ENCODE results near the gene RPL3.

Gene RPL3

GRCh38 chr22:39265143-39265886 is 54.1 kb downstream of the RPL3 start:
- Histone ChIP-seq H3K9ac (ENCODE audit: insufficient read length, low read depth) (no peak overlapping the region), H3K4me1 (ENCODE audit: insufficient read depth, insufficient read length) (peaks cover 6% of the 10 kb centered on the region), H3K27me3 (ENCODE audit: insufficient read depth, insufficient read length) (no peaks in the 10 kb centered on the region), H3K36me3 (ENCODE audit: insufficient read depth, insufficient read length, low read length) (no peaks in the 10 kb centered on the region), H3K4me3 (ENCODE audit: insufficient read length, low read depth) (no peak overlapping the region), H3K9me3 (ENCODE audit: insufficient read depth, low read length) (peaks cover 4% of the 10 kb centered on the region; the same call in 1 of the 2 replicates)
- TF ChIP-seq SUZ12 (IDR thresholded peaks at IDR 0.05; ENCODE audit: extremely low read depth, insufficient read depth, insufficient read length): no peak
- no peak for TF ChIP-seq ZNF274 (IDR thresholded peaks at IDR 0.05; ENCODE audit: low read depth, low read length)
- no peak for TF ChIP-seq YY1 (IDR thresholded peaks at IDR 0.05; ENCODE audit: insufficient read depth, insufficient read length)
- DNase-seq (ENCODE audit: low read depth, low spot score): no peak

GRCh38 chr22:39264349-39265038 is 54.9 kb downstream of the RPL3 start:
- TF ChIP-seq ZNF274 (IDR thresholded peaks at IDR 0.05; ENCODE audit: low read depth, low read length) (no peak), YY1 (IDR thresholded peaks at IDR 0.05; ENCODE audit: insufficient read depth, insufficient read length) (no peak), SUZ12 (IDR thresholded peaks at IDR 0.05; ENCODE audit: extremely low read depth, insufficient read depth, insufficient read length) (no peak)
- Histone ChIP-seq H3K4me3 (ENCODE audit: insufficient read length, low read depth) (no peak overlapping the region), H3K36me3 (ENCODE audit: insufficient read depth, insufficient read length, low read length) (no peaks in the 10 kb centered on the region), H3K9me3 (ENCODE audit: insufficient read depth, low read length) (peaks cover 4% of the 10 kb centered on the region; the same call in 1 of the 2 replicates), H3K4me1 (ENCODE audit: insufficient read depth, insufficient read length) (peaks cover 6% of the 10 kb centered on the region), H3K9ac (ENCODE audit: insufficient read length, low read depth) (no peak overlapping the region), H3K27me3 (ENCODE audit: insufficient read depth, insufficient read length) (no peaks in the 10 kb centered on the region)
- DNase-seq (ENCODE audit: low read depth, low spot score): no peak

- peaks cover 6% of the 10 kb centered on the region for H3K4me1 ChIP-seq (ENCODE audit: insufficient read depth, insufficient read length)
- H3K9ac ChIP-seq (ENCODE audit: insufficient read length, low read depth): no peak overlapping the region
- H3K4me3 ChIP-seq (ENCODE audit: insufficient read length, low read depth): no peak overlapping the region
- TF ChIP-seq SUZ12 (IDR thresholded peaks at IDR 0.05; ENCODE audit: extremely low read depth, insufficient read depth, insufficient read length) (no peak), ZNF274 (IDR thresholded peaks at IDR 0.05; ENCODE audit: low read depth, low read length) (no peak), YY1 (IDR thresholded peaks at IDR 0.05; ENCODE audit: insufficient read depth, insufficient read length) (no peak)
- DNase-seq (ENCODE audit: low read depth, low spot score): no peak
- H3K27me3 ChIP-seq (ENCODE audit: insufficient read depth, insufficient read length): no peaks in the 10 kb centered on the region
- H3K9me3 ChIP-seq (ENCODE audit: insufficient read depth, low read length): peaks cover 4% of the 10 kb centered on the region; the same call in 1 of the 2 replicates
- no peaks in the 10 kb centered on the region for H3K36me3 ChIP-seq (ENCODE audit: insufficient read depth, insufficient read length, low read length)
These were observed 55.6 kb downstream of the RPL3 start for GRCh38 chr22:39263626-39264348.

All from NT2/D1 (cell line).